ENCODE results near the gene FRMD8.

GRCh38 chr11:65431451-65432099, 45.1 kb downstream of the FRMD8 start:
- TF ChIP-seq CTCF (IDR thresholded peaks at IDR 0.05 in 8 of 11, conservative IDR thresholded peaks at IDR 0.05 in 3 of 11) (no peak), POLR2AphosphoS5 (IDR thresholded peaks at IDR 0.05) (peak in 1 of 3 donors; percentile 90)

Measured in spleen (tissue), 7 donors.